Sigmoid colon (tissue), 7 donors: Measurements from ENCODE around the gene MOB3A. TPM values are rescaled to one million over a fixed set of nuclear protein-coding genes. Genes with fewer than 3 reads are reported as not detected.

Source experiments
- DNase-seq: peaks from one replicate; pipeline ENCODE4 v3.0.0-alpha.2; 2019
- H3K27ac ChIP-seq, 4 donors: fragments of 200-600 bp; sonication (generic); one replicate each; pipeline ENCODE4 v1.5.1; 2016 to 2019; ENCODE audit warnings: mild to moderate bottlenecking in 1 of 4
- H3K27me3 ChIP-seq, 3 donors: fragments of 200-600 bp; sonication (generic); one replicate each; pipeline ENCODE4 v1.5.1; 2019; ENCODE audit warnings: mild to moderate bottlenecking in 1 of 3
- H3K36me3 ChIP-seq, 4 donors: fragments of 200-600 bp; sonication (generic); one replicate each; pipeline ENCODE4 v1.5.1; 2016 to 2019
- H3K4me1 ChIP-seq, 4 donors: fragments of 200-600 bp; sonication (generic); one replicate each; pipeline ENCODE4 v1.5.1; 2017 to 2019
- H3K4me3 ChIP-seq, 4 donors: fragments of 200-600 bp; sonication (generic); one replicate each; pipeline ENCODE4 v1.5.1; 2017 to 2019; ENCODE audit warnings: mild to moderate bottlenecking in 2 of 4, moderate library complexity in 1 of 4
- H3K9me3 ChIP-seq, 4 donors: fragments of 200-600 bp in 3 of 4; sonication (generic) in 3 of 4; one replicate each; pipeline versions ENCODE4 v1.5.1 to v1.6.1; 2013 to 2019
- CTCF ChIP-seq, 4 experiments: fragments of 450-650 bp in 3 of 4; fragments of 200-600 bp in 1 of 4; IDR thresholded peaks; one replicate each; pipeline ENCODE4 v1.5.1; 2016 to 2019; ENCODE audit warnings: antibody characterized with exemption in 4 of 4, mild to moderate bottlenecking in 3 of 4, moderate library complexity in 2 of 4
- EP300 ChIP-seq, 4 donors: sonication (generic); formaldehyde crosslinking; IDR thresholded peaks; one replicate each; pipeline ENCODE4 v1.6.1; 2017; ENCODE audit warnings: antibody characterized with exemption in 4 of 4
- POLR2A ChIP-seq, 2 donors: fragments of 450-650 bp; IDR thresholded peaks; one replicate each; pipeline ENCODE4 v1.6.1; 2016; ENCODE audit warnings: antibody characterized with exemption in 2 of 2, mild to moderate bottlenecking in 2 of 2, moderate library complexity in 2 of 2
- POLR2AphosphoS5 ChIP-seq, 4 donors: sonication (generic); formaldehyde crosslinking; IDR thresholded peaks; one replicate each; pipeline ENCODE4 v1.6.1; 2017; ENCODE audit warnings: antibody characterized with exemption in 4 of 4
- WGBS, 2 donors: extraction: QIAGEN DNeasy Blood & Tissue Kit; methylation state at CpG; one replicate each; pipeline ENCODE4 v1.1.7; 2013; 5-methylcytosine and 5-hydroxymethylcytosine counted together
- intact Hi-C: fragments of 100-400 bp; cut with DNase I; formaldehyde crosslinking; loops from one replicate; pipeline ENCODE4 v1.15.1; 2023
- polyA plus RNA-seq, 3 donors: library from polyadenylated mRNA; stranded (reverse); fragments of 200-250 nt; gene quantifications; one replicate each; pipeline ENCODE4 v1.2.3, GENCODE V29; 2013
- total RNA-seq, 4 donors: library from RNA; depleted of rRNA; stranded (reverse); fragments of >200 nt; gene quantifications; one replicate each; pipeline ENCODE4 v1.1.0, GENCODE V29; 2016
- donor health status: healthy with polysubstance abuse.
- donor health status: Bipolar disorder and iron deficiency.
- donor health status: healthy.

Gene MOB3A
- total and polyA plus RNA-seq, 7 donors: 14.4 to 65.4 (median 28.6) TPM

GRCh38 chr19:2070986-2071673, 25.0 kb downstream of the MOB3A start:
- no peak for TF ChIP-seq CTCF (IDR thresholded peaks at IDR 0.05)
- TF ChIP-seq POLR2A (IDR thresholded peaks at IDR 0.05): no peak
- H3K36me3 ChIP-seq: peaks cover 14 to 54% (median 34%) of the 10 kb centered on the region in 4 donors
- H3K9me3 ChIP-seq: no peaks in the 10 kb centered on the region
- no peaks in the 10 kb centered on the region for H3K27me3 ChIP-seq
- H3K4me1 ChIP-seq: peaks cover 0 to 12% (median 9%) of the 10 kb centered on the region in 4 donors
- WGBS, 2 donors: 73 to 91% methylated on average over 19 of the region's 19 CpGs
- H3K4me3 ChIP-seq: no peak overlapping the region
- no peak overlapping the region for H3K27ac ChIP-seq
- no peak for DNase-seq
- intact Hi-C loops: loop anchor here (5.0 kb wide), 1 partner anchor 144 kb away; no protein-coding TSS in a partner anchor

GRCh38 chr19:2070436-2070827, 25.7 kb downstream of the MOB3A start:
- Histone ChIP-seq H3K36me3 (peaks cover 11 to 47% (median 31%) of the 10 kb centered on the region in 4 donors), H3K27me3 (no peaks in the 10 kb centered on the region), H3K4me1 (peaks cover 0 to 12% (median 10%) of the 10 kb centered on the region in 4 donors), H3K9me3 (no peaks in the 10 kb centered on the region), H3K27ac (peak overlapping the region in 3 of 4 donors; percentile 62 to 66 (median 63)), H3K4me3 (no peak overlapping the region)
- no peak for DNase-seq
- intact Hi-C loops: loop anchor here (5.0 kb wide), 1 partner anchor 143 kb away; no protein-coding TSS in a partner anchor
- TF ChIP-seq POLR2A (IDR thresholded peaks at IDR 0.05): no peak
- TF ChIP-seq EP300 (IDR thresholded peaks at IDR 0.05): no peak
- TF ChIP-seq POLR2AphosphoS5 (IDR thresholded peaks at IDR 0.05): no peak
- no peak for TF ChIP-seq CTCF (IDR thresholded peaks at IDR 0.05)
- WGBS, 2 donors: 21 to 70% methylated on average over 10 of the region's 10 CpGs

- Histone ChIP-seq H3K9me3 (no peaks in the 10 kb centered on the region), H3K27me3 (no peaks in the 10 kb centered on the region), H3K4me1 (peaks cover 0 to 50% (median 44%) of the 10 kb centered on the region in 4 donors), H3K36me3 (no peaks in the 10 kb centered on the region), H3K4me3 (peak overlapping the region in 2 of 4 donors; percentile 6 to 19), H3K27ac (peak overlapping the region; percentile 65 to 86 (median 81))
- TF ChIP-seq EP300 (IDR thresholded peaks at IDR 0.05) (peak; percentile 95 to 99 (median 98)), POLR2AphosphoS5 (IDR thresholded peaks at IDR 0.05) (peak; percentile 65 to 83 (median 74)), POLR2A (IDR thresholded peaks at IDR 0.05) (no peak)
- DNase-seq: peak; percentile 88
- intact Hi-C loops: no loop called here
- 68 to 78% methylated on average over 38 of the region's 38 CpGs for WGBS, 2 donors
These were observed 31.2 kb downstream of the MOB3A start for GRCh38 chr19:2064788-2065524.

GRCh38 chr19:2064395-2064787, 31.7 kb downstream of the MOB3A start:
- H3K4me1 ChIP-seq: peaks cover 0 to 50% (median 44%) of the 10 kb centered on the region in 4 donors
- intact Hi-C loops: no loop called here
- no peaks in the 10 kb centered on the region for H3K9me3 ChIP-seq
- no peak for DNase-seq
- TF ChIP-seq CTCF (IDR thresholded peaks at IDR 0.05) (no peak), POLR2AphosphoS5 (IDR thresholded peaks at IDR 0.05) (no peak), EP300 (IDR thresholded peaks at IDR 0.05) (no peak), POLR2A (IDR thresholded peaks at IDR 0.05) (no peak)
- peak overlapping the region in 2 of 4 donors; percentile 6 to 19 for H3K4me3 ChIP-seq
- H3K27ac ChIP-seq: peak overlapping the region; percentile 65 to 86 (median 81)
- H3K27me3 ChIP-seq: no peaks in the 10 kb centered on the region
- 81 to 85% methylated on average over 13 of the region's 13 CpGs for WGBS, 2 donors
- no peaks in the 10 kb centered on the region for H3K36me3 ChIP-seq

- intact Hi-C loops: no loop called here
- Histone ChIP-seq H3K27ac (peak overlapping the region in 3 of 4 donors; percentile 78 to 86 (median 84)), H3K4me3 (no peak overlapping the region), H3K27me3 (no peaks in the 10 kb centered on the region), H3K36me3 (no peaks in the 10 kb centered on the region), H3K9me3 (no peaks in the 10 kb centered on the region), H3K4me1 (peaks cover 0 to 54% (median 46%) of the 10 kb centered on the region in 4 donors)
- whole genome bisulfite sequencing, 2 donors: 83 to 87% methylated on average over 8 of the region's 8 CpGs
- no peak for DNase-seq
- no peak for TF ChIP-seq POLR2A (IDR thresholded peaks at IDR 0.05)
- TF ChIP-seq EP300 (IDR thresholded peaks at IDR 0.05): no peak
- no peak for TF ChIP-seq CTCF (IDR thresholded peaks at IDR 0.05)
- no peak for TF ChIP-seq POLR2AphosphoS5 (IDR thresholded peaks at IDR 0.05)
These were observed 32.3 kb downstream of the MOB3A start for GRCh38 chr19:2063824-2064223.
